Umbilical cord (tissue), 2 donors: ENCODE results near the gene HDGFL1. TPM values are rescaled to one million over a fixed set of nuclear protein-coding genes. Genes with fewer than 3 reads are reported as not detected.
A peak's percentile ranks its signal among the peaks of the same experiment; 100 is the strongest.

ENCODE experiments used
- DNase-seq: peaks from one replicate; pipeline ENCODE4 v3.0.0-alpha.2; 2015; ENCODE audit warnings: low spot score
- total RNA-seq: library from RNA; depleted of rRNA; stranded (reverse); fragments of >200 nt; gene quantifications from one replicate; pipeline ENCODE4 v1.2.3, GENCODE V29; 2014; ENCODE audit warnings: low replicate concordance; ENCODE audit not compliant: insufficient read depth

HDGFL1 gene
- total RNA-seq, result 2.9 TPM

- no peak for DNase-seq
These were observed at the start of gene HDGFL1 for GRCh38 chr6:22569281-22570184. Gene HDGFL1 (plus strand): TSS chr6:22569566. CDS start chr6:22569576, 10 bp downstream.

GRCh38 chr6:22521035-22521434 is 48.3 kb upstream of the HDGFL1 start:
- no peak for DNase-seq

- peak; percentile 42 for DNase-seq
These were observed 42.6 kb upstream of the HDGFL1 start for GRCh38 chr6:22526736-22527135.

GRCh38 chr6:22529866-22530265 is 39.5 kb upstream of the HDGFL1 start:
- DNase-seq, result no peak

GRCh38 chr6:22530506-22530905 is 38.9 kb upstream of the HDGFL1 start:
- no peak for DNase-seq

GRCh38 chr6:22536122-22536521 is 33.2 kb upstream of the HDGFL1 start:
- DNase-seq, result no peak

- DNase-seq, result peak; percentile 85
These were observed 24.9 kb upstream of the HDGFL1 start for GRCh38 chr6:22544476-22544875.

GRCh38 chr6:22545051-22545450 is 24.3 kb upstream of the HDGFL1 start:
- DNase-seq, result no peak

- no peak for DNase-seq
These were observed 23.1 kb upstream of the HDGFL1 start for GRCh38 chr6:22546236-22546635.

- no peak for DNase-seq
These were observed 18.2 kb upstream of the HDGFL1 start for GRCh38 chr6:22550971-22551670.

- peak; percentile 75 for DNase-seq
These were observed 13.1 kb upstream of the HDGFL1 start for GRCh38 chr6:22556266-22556665.

- DNase-seq, result no peak
These were observed 12.4 kb upstream of the HDGFL1 start for GRCh38 chr6:22557007-22557406.

GRCh38 chr6:22558288-22558882 is 11.0 kb upstream of the HDGFL1 start:
- peak; percentile 45 for DNase-seq

GRCh38 chr6:22568854-22569253 is 512 bp upstream of the HDGFL1 start:
- no peak for DNase-seq

GRCh38 chr6:22570185-22570551 is 802 bp downstream of the HDGFL1 start:
- no peak for DNase-seq

- DNase-seq, result no peak
These were observed 5.8 kb downstream of the HDGFL1 start for GRCh38 chr6:22575190-22575589.

GRCh38 chr6:22579439-22579838 is 10.1 kb downstream of the HDGFL1 start:
- DNase-seq, result no peak

- DNase-seq, result no peak
These were observed 11.0 kb downstream of the HDGFL1 start for GRCh38 chr6:22580337-22580736.

- DNase-seq, result peak; percentile 10
These were observed 13.2 kb downstream of the HDGFL1 start for GRCh38 chr6:22582417-22583205.

GRCh38 chr6:22583230-22583629 is 13.9 kb downstream of the HDGFL1 start:
- no peak for DNase-seq

GRCh38 chr6:22583927-22584326 is 14.6 kb downstream of the HDGFL1 start:
- DNase-seq, result no peak

- DNase-seq, result no peak
These were observed 19.8 kb downstream of the HDGFL1 start for GRCh38 chr6:22589118-22589517.
